Panc1 (cell line): ENCODE measurements around the gene ITPR2. TPM values are rescaled to one million over a fixed set of nuclear protein-coding genes. Genes with fewer than 3 reads are reported as not detected.

Source experiments
- ATAC-seq: fragments of 200-7000 bp; cut with Tn5 transposase; 2 replicates; pipeline ENCODE4 v1.9.1; 2020; ENCODE audit warnings: mild to moderate bottlenecking, moderate library complexity
- BruUV-seq: library from RNA; stranded (reverse); fragments of 400-500 nt; replicated peaks from 2 replicates; lab custom pipeline; 2021; lab: Mats Ljungman, UMichigan
- CTCF ChIA-PET: fragments of 300-600 bp; sonication (Branson Sonifier 250); formaldehyde crosslinking; loops from one replicate; lab custom pipeline; 2022; ENCODE audit warnings: antibody characterized with exemption; lab: Charles Lee
- POLR2A ChIA-PET: fragments of 300-600 bp; sonication (Branson Sonifier 250); formaldehyde crosslinking; loops from one replicate; lab custom pipeline; 2022; ENCODE audit warnings: antibody characterized with exemption; lab: Charles Lee
- DNase-seq: peaks from one replicate; pipeline ENCODE4 v3.0.0-alpha.2; 2010; ENCODE audit warnings: low read depth, low spot score
- H3K27ac ChIP-seq: 2 replicates; pipeline ENCODE4 v1.5.1; 2011; ENCODE audit warnings: mild to moderate bottlenecking, low read length, inconsistent platforms
- H3K27me3 ChIP-seq: fragments of 200-500 bp; sonication (Bioruptor generic); 2 replicates; pipeline ENCODE4 v1.6.0; 2014; ENCODE audit warnings: low read length, inconsistent platforms; ENCODE audit not compliant: control insufficient read depth, insufficient read depth
- H3K36me3 ChIP-seq: fragments of 200-500 bp; sonication (Bioruptor generic); 2 replicates; pipeline ENCODE4 v1.5.1; 2014; ENCODE audit warnings: inconsistent platforms, mild to moderate bottlenecking, low read length, moderate library complexity; ENCODE audit not compliant: control insufficient read depth, insufficient read depth
- H3K4me1 ChIP-seq: 2 replicates; pipeline ENCODE4 v1.5.1; 2011; ENCODE audit warnings: inconsistent platforms, mild to moderate bottlenecking, low read length, moderate library complexity; ENCODE audit not compliant: control insufficient read depth, insufficient read depth
- H3K4me3 ChIP-seq, 2 experiments: 2 replicates each; pipeline ENCODE4 v1.5.1; 2011 to 2012; ENCODE audit warnings: low read depth in 2 of 2, low read length in 2 of 2, mild to moderate bottlenecking in 2 of 2, inconsistent platforms in 1 of 2, moderate library complexity in 1 of 2
- H3K9me3 ChIP-seq: fragments of 200-500 bp; sonication (Bioruptor generic); 2 replicates; pipeline ENCODE4 v1.5.1; 2014; ENCODE audit warnings: low read depth, mild to moderate bottlenecking, inconsistent platforms, low read length, moderate library complexity; ENCODE audit not compliant: control insufficient read depth, insufficient read depth
- CTCF ChIP-seq: fragments of 450-650 bp; IDR thresholded peaks from 2 replicates; pipeline ENCODE4 v1.5.1; 2017; ENCODE audit warnings: mild to moderate bottlenecking
- POLR2AphosphoS5 ChIP-seq: IDR thresholded peaks from 2 replicates; pipeline ENCODE4 v1.6.1; 2012; ENCODE audit warnings: mild to moderate bottlenecking, low read depth, low read length, moderate library complexity
- SIN3A ChIP-seq: IDR thresholded peaks from 2 replicates; pipeline ENCODE4 v1.6.1; 2012; ENCODE audit warnings: low read depth, mild to moderate bottlenecking, low read length, moderate library complexity, borderline replicate concordance; ENCODE audit not compliant: insufficient read depth
- TCF7L2 ChIP-seq: IDR thresholded peaks from 2 replicates; pipeline ENCODE4 v1.6.1; 2011; ENCODE audit warnings: mild to moderate bottlenecking, low read depth, low read length, inconsistent platforms
- in situ Hi-C: cut with HindIII; loops from 2 replicates; pipeline ENCODE4 v1.10.0; 2016; ENCODE audit warnings: low sequenced_read_pairs, low pct_unique_long_range_greater_than_20kb
- intact Hi-C: fragments of 100-400 bp; cut with micrococcal nuclease; formaldehyde crosslinking; loops from one replicate; pipeline ENCODE4 v1.10.0; 2022; ENCODE audit not compliant: unreplicated experiment
- total RNA-seq: library from RNA; stranded (reverse); gene quantifications from one replicate; pipeline ENCODE4 v1.2.1, GENCODE V29; 2021; ENCODE audit not compliant: unreplicated experiment
- TF ChIP-seq, protein P1 (sequence below), 2 experiments: IDR thresholded peaks; 2 replicates each; pipeline ENCODE4 v1.6.1; 2011 to 2012; ENCODE audit warnings: low read depth in 2 of 2, control low read depth in 1 of 2, low read length in 1 of 2, mild to moderate bottlenecking in 1 of 2, moderate library complexity in 1 of 2; ENCODE audit not compliant: insufficient read depth in 1 of 2

The ITPR2 gene
- total RNA-seq, 1 experiment from 2014 or later, result 41.8 TPM

GRCh38 chr12:26610774-26611173 lies 222.2 kb downstream of the ITPR2 start:
- ChIA-PET POLR2A (no interaction called here), CTCF (no interaction called here)
- ATAC-seq (no peak), DNase-seq (no peak)
- Histone ChIP-seq H3K27me3 (no peaks in the 10 kb centered on the region), H3K27ac (no peak overlapping the region), H3K4me3 (no peak overlapping the region), H3K4me1 (no peaks in the 10 kb centered on the region), H3K9me3 (no peaks in the 10 kb centered on the region), H3K36me3 (no peaks in the 10 kb centered on the region)
- no TSS peak for BruUV-seq
- in situ Hi-C loops (no loop called here), intact Hi-C loops (no loop called here)
- TF ChIP-seq, protein P1, sequence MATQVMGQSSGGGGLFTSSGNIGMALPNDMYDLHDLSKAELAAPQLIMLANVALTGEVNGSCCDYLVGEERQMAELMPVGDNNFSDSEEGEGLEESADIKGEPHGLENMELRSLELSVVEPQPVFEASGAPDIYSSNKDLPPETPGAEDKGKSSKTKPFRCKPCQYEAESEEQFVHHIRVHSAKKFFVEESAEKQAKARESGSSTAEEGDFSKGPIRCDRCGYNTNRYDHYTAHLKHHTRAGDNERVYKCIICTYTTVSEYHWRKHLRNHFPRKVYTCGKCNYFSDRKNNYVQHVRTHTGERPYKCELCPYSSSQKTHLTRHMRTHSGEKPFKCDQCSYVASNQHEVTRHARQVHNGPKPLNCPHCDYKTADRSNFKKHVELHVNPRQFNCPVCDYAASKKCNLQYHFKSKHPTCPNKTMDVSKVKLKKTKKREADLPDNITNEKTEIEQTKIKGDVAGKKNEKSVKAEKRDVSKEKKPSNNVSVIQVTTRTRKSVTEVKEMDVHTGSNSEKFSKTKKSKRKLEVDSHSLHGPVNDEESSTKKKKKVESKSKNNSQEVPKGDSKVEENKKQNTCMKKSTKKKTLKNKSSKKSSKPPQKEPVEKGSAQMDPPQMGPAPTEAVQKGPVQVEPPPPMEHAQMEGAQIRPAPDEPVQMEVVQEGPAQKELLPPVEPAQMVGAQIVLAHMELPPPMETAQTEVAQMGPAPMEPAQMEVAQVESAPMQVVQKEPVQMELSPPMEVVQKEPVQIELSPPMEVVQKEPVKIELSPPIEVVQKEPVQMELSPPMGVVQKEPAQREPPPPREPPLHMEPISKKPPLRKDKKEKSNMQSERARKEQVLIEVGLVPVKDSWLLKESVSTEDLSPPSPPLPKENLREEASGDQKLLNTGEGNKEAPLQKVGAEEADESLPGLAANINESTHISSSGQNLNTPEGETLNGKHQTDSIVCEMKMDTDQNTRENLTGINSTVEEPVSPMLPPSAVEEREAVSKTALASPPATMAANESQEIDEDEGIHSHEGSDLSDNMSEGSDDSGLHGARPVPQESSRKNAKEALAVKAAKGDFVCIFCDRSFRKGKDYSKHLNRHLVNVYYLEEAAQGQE (IDR thresholded peaks at IDR 0.05; ENCODE audit: insufficient read depth in 1 of 2, low read depth in 2 of 2, low read length in 1 of 2), result no peak
- TF ChIP-seq POLR2AphosphoS5 (no peak), TCF7L2 (no peak), SIN3A (no peak)

- CTCF ChIA-PET, result no interaction called here
- Histone ChIP-seq H3K36me3 (no peaks in the 10 kb centered on the region), H3K9me3 (no peaks in the 10 kb centered on the region), H3K27me3 (no peaks in the 10 kb centered on the region), H3K4me1 (no peaks in the 10 kb centered on the region), H3K27ac (no peak overlapping the region), H3K4me3 (no peak overlapping the region)
- DNase-seq (no peak), ATAC-seq (no peak)
- in situ Hi-C loops, result no loop called here
- BruUV-seq, result no TSS peak
- TF ChIP-seq TCF7L2 (no peak), CTCF (no peak), POLR2AphosphoS5 (no peak), SIN3A (no peak)
- TF ChIP-seq, protein P1 (IDR thresholded peaks at IDR 0.05; ENCODE audit: insufficient read depth in 1 of 2, low read depth in 2 of 2, low read length in 1 of 2), result no peak
- intact Hi-C loops, result no loop called here
- POLR2A ChIA-PET, result no interaction called here
Measured at GRCh38 chr12:26609986-26610385, 223.0 kb downstream of the ITPR2 start.
